Measurements from ENCODE around the gene MTREX. TPM values are rescaled to one million over a fixed set of nuclear protein-coding genes. Genes with fewer than 3 reads are reported as not detected.

MTREX gene
- total and polyA plus RNA-seq, 10 of the 15 experiments (the other 5 are each of a cell fraction or from before 2014, with no cell fraction given): 20.1 to 102 (median 49.0) TPM

GRCh38 chr5:55286411-55286933, 21.3 kb upstream of the MTREX start:
- ChIA-PET RAD21 (ENCODE audit: unreplicated experiment) (no interaction called here), POLR2A (interaction anchor here (0.8 kb wide), 1 partner anchor 19 kb away, joined by 3 read pairs; no protein-coding TSS in a partner anchor), SMC1A (ENCODE audit: uncharacterized antibody, unreplicated experiment) (no interaction called here), CTCF (interaction anchor here (1.4 kb wide), 1 partner anchor 405 kb away, joined by 3 read pairs; no protein-coding TSS in a partner anchor)
- no peaks in the 10 kb centered on the region for H4K20me1 ChIP-seq (ENCODE audit: control insufficient read depth, insufficient read depth)
- H3K4me1 ChIP-seq (ENCODE audit: control insufficient read depth, insufficient read depth, low read length): no peaks in the 10 kb centered on the region
- 0% methylated on average over 1 of the region's 1 CpG for WGBS (ENCODE audit: insufficient coverage, insufficient replicate concordance, low lambda C conversion rate, missing lambda C conversion rate)
- peaks cover 2 to 8% of the 10 kb centered on the region in 2 experiments for H3K36me3 ChIP-seq (ENCODE audit: control insufficient read depth in 2 of 2, insufficient read depth in 2 of 2, low read length in 1 of 2)
- H3K27me3 ChIP-seq (replicated peaks in 1 of 2; ENCODE audit: control insufficient read depth in 2 of 2, insufficient read depth in 2 of 2, low read length in 1 of 2): no peaks in the 10 kb centered on the region
- in situ Hi-C loops (cut with MboI) (no loop called here), intact Hi-C loops (cut with micrococcal nuclease; ENCODE audit: unreplicated experiment) (no loop called here)
- H3K27ac ChIP-seq (ENCODE audit: control insufficient read depth, insufficient read depth): no peak overlapping the region
- H3K4me2 ChIP-seq (ENCODE audit: control insufficient read depth, insufficient read depth): no peak overlapping the region
- no peaks in the 10 kb centered on the region for H3K79me2 ChIP-seq (ENCODE audit: control insufficient read depth, insufficient read depth, low read length)
- no peak overlapping the region for H3K9ac ChIP-seq (ENCODE audit: control insufficient read depth, insufficient read depth, low read length)
- DNase-seq (ENCODE audit: low read depth, low spot score) (no peak), FAIRE-seq (no peak), ATAC-seq (no peak)
- no peak overlapping the region for H3K4me3 ChIP-seq
- TF ChIP-seq EZH2 (IDR thresholded peaks at IDR 0.05; ENCODE audit: borderline replicate concordance, control insufficient read depth, low read depth, low read length) (no peak), BHLHE40 (IDR thresholded peaks at IDR 0.05; ENCODE audit: borderline replicate concordance in 1 of 2, low read depth in 2 of 2, low read length in 1 of 2) (no peak), STAT1 (conservative IDR thresholded peaks at IDR 0.05) (no peak), JUNB (IDR thresholded peaks at IDR 0.05) (no peak), EGR1 (IDR thresholded peaks at IDR 0.05; ENCODE audit: borderline replicate concordance in 1 of 2, low read depth in 2 of 2, low read length in 2 of 2) (no peak), RAD51 (IDR thresholded peaks at IDR 0.05) (no peak)
- no peaks in the 10 kb centered on the region for H3K9me3 ChIP-seq (replicated peaks; ENCODE audit: control insufficient read depth, insufficient read depth, low read length)
- no peak overlapping the region for H2AFZ ChIP-seq (ENCODE audit: control insufficient read depth, low read depth, low read length)
- no TSS peak for BruUV-seq (replicated peaks)

- Histone ChIP-seq H3K36me3 (ENCODE audit: control insufficient read depth in 2 of 2, insufficient read depth in 2 of 2, low read length in 1 of 2) (peaks cover 0 to 12% of the 10 kb centered on the region in 2 experiments; a peak in 3 of 4 replicates), H3K9me3 (replicated peaks; ENCODE audit: control insufficient read depth, insufficient read depth, low read length) (no peaks in the 10 kb centered on the region; the same call in 2 of the 3 replicates), H3K79me2 (ENCODE audit: control insufficient read depth, insufficient read depth, low read length) (no peaks in the 10 kb centered on the region), H3K9ac (ENCODE audit: control insufficient read depth, insufficient read depth, low read length) (no peak overlapping the region), H3K4me2 (ENCODE audit: control insufficient read depth, insufficient read depth) (no peak overlapping the region), H3K4me3 (no peak overlapping the region), H3K27ac (ENCODE audit: control insufficient read depth, insufficient read depth) (no peak overlapping the region), H2AFZ (ENCODE audit: control insufficient read depth, low read depth, low read length) (no peak overlapping the region), H4K20me1 (ENCODE audit: control insufficient read depth, insufficient read depth) (no peaks in the 10 kb centered on the region), H3K27me3 (replicated peaks in 1 of 2; ENCODE audit: control insufficient read depth in 2 of 2, insufficient read depth in 2 of 2, low read length in 1 of 2) (no peaks in the 10 kb centered on the region), H3K4me1 (ENCODE audit: control insufficient read depth, insufficient read depth, low read length) (no peaks in the 10 kb centered on the region)
- RAD21 ChIA-PET (ENCODE audit: unreplicated experiment): no interaction called here
- no peak for ATAC-seq
- intact Hi-C loops (cut with micrococcal nuclease; ENCODE audit: unreplicated experiment) (no loop called here), in situ Hi-C loops (cut with MboI) (no loop called here)
- CTCF ChIA-PET: no interaction called here
- BruUV-seq (replicated peaks): no TSS peak
- FAIRE-seq: no peak
- no peak for DNase-seq (ENCODE audit: low read depth, low spot score)
- POLR2A ChIA-PET: no interaction called here
- TF ChIP-seq ZZZ3 (IDR thresholded peaks at IDR 0.05; ENCODE audit: control insufficient read depth, insufficient read length, low read depth) (no peak), MEF2A (IDR thresholded peaks at IDR 0.05; ENCODE audit: insufficient read depth, low read depth, low read length) (no peak), ASH2L (IDR thresholded peaks at IDR 0.05; ENCODE audit: borderline replicate concordance, low read depth) (no peak), POLR2AphosphoS2 (IDR thresholded peaks at IDR 0.05; ENCODE audit: low read depth, low read length) (no peak), RAD51 (IDR thresholded peaks at IDR 0.05) (no peak), NR2F1 (conservative IDR thresholded peaks at IDR 0.05) (no peak), KDM1A (IDR thresholded peaks at IDR 0.05; ENCODE audit: borderline replicate concordance) (no peak), NR2C1 (IDR thresholded peaks at IDR 0.05) (no peak), ZNF384 (IDR thresholded peaks at IDR 0.05; ENCODE audit: borderline replicate concordance, low read depth, low read length) (no peak), IRF4 (IDR thresholded peaks at IDR 0.05; ENCODE audit: low read depth, low read length) (no peak), FOXM1 (IDR thresholded peaks at IDR 0.05; ENCODE audit: low read depth, low read length) (no peak), SMAD1 (IDR thresholded peaks at IDR 0.05; ENCODE audit: low read depth, partially characterized antibody) (no peak), SP1 (IDR thresholded peaks at IDR 0.05; ENCODE audit: low read depth, low read length) (no peak), SUZ12 (IDR thresholded peaks at IDR 0.05; ENCODE audit: unreplicated experiment) (no peak), ZSCAN29 (IDR thresholded peaks at IDR 0.05) (no peak), IKZF1 (conservative IDR thresholded peaks at IDR 0.05) (no peak), SREBF1 (IDR thresholded peaks at IDR 0.05; ENCODE audit: low read length) (no peak)
- SMC1A ChIA-PET (ENCODE audit: uncharacterized antibody, unreplicated experiment): interaction anchor here (0.6 kb wide), 1 partner anchor 16 kb away, joined by 3 read pairs; no protein-coding TSS in a partner anchor
These were observed 18.0 kb upstream of the MTREX start for GRCh38 chr5:55289808-55290207.
